OCI-LY7 (cell line): ENCODE data around the gene CUX1. TPM values are rescaled to one million over a fixed set of nuclear protein-coding genes. Genes with fewer than 3 reads are reported as not detected.
"Not testable (repeated sequence)": the region's sequence is repeated elsewhere in the genome, so short reads cannot be mapped to it uniquely, and the experiment has no call there.

Experiments
- BruUV-seq: library from RNA; stranded (reverse); fragments of 400-500 nt; replicated peaks from 2 replicates; lab custom pipeline; 2021; lab: Mats Ljungman, UMichigan
- CTCF ChIA-PET: fragments of 300-600 bp; sonication (Branson Sonifier 250); formaldehyde crosslinking; loops from one replicate; lab custom pipeline; 2022; ENCODE audit warnings: antibody characterized with exemption; ENCODE audit not compliant: unreplicated experiment; lab: Charles Lee
- POLR2A ChIA-PET: fragments of 300-600 bp; sonication (Branson Sonifier 250); formaldehyde crosslinking; loops from one replicate; lab custom pipeline; 2022; ENCODE audit warnings: antibody characterized with exemption; lab: Charles Lee
- DNase-seq: peaks from one replicate; pipeline ENCODE4 v3.0.0-alpha.2; 2015; ENCODE audit warnings: low spot score
- H2AFZ ChIP-seq: fragments of 200-600 bp; sonication (generic), shearing (Covaris generic); 2 replicates; pipeline ENCODE4 v1.6.1; 2014; ENCODE audit warnings: mild to moderate bottlenecking, antibody characterized with exemption, low read length, moderate library complexity
- H3K27ac ChIP-seq: fragments of 200-600 bp; sonication (generic); 2 replicates; pipeline ENCODE4 v1.5.1; 2014; ENCODE audit warnings: mixed run types, low read depth, mild to moderate bottlenecking, moderate library complexity, low read length, inconsistent platforms; ENCODE audit not compliant: poor library complexity, severe bottlenecking
- H3K36me3 ChIP-seq: fragments of 200-600 bp; sonication (generic); 2 replicates; pipeline ENCODE4 v1.6.1; 2014; ENCODE audit warnings: mild to moderate bottlenecking, antibody characterized with exemption, low read length, moderate library complexity, mixed read lengths; ENCODE audit not compliant: insufficient read depth
- H3K4me1 ChIP-seq: fragments of 200-600 bp; sonication (generic); 2 replicates; pipeline ENCODE4 v1.5.1; 2014; ENCODE audit warnings: mild to moderate bottlenecking, low read length; ENCODE audit not compliant: insufficient read depth, poor library complexity, severe bottlenecking
- H3K4me2 ChIP-seq: fragments of 200-600 bp; sonication (generic); 2 replicates; pipeline ENCODE4 v1.6.1; 2014; ENCODE audit warnings: mild to moderate bottlenecking, low read length
- H3K4me3 ChIP-seq: fragments of 200-600 bp; sonication (generic); 2 replicates; pipeline ENCODE4 v1.5.1; 2014; ENCODE audit warnings: mild to moderate bottlenecking, low read depth, low read length; ENCODE audit not compliant: poor library complexity, severe bottlenecking
- H3K79me2 ChIP-seq: fragments of 200-600 bp; sonication (generic); 2 replicates; pipeline ENCODE4 v1.6.1; 2016; ENCODE audit warnings: low read depth, mild to moderate bottlenecking, low read length, moderate library complexity, mixed read lengths; ENCODE audit not compliant: insufficient read depth
- H3K9me2 ChIP-seq: fragments of 200-600 bp; sonication (generic); 2 replicates; pipeline ENCODE4 v1.6.1; 2016; ENCODE audit warnings: mild to moderate bottlenecking, low read length, mixed read lengths; ENCODE audit not compliant: insufficient read depth
- H3K9me3 ChIP-seq: fragments of 200-600 bp; sonication (generic); 2 replicates; pipeline ENCODE4 v1.6.1; 2014; ENCODE audit warnings: mild to moderate bottlenecking, mixed run types, low read length, mixed read lengths
- H4K20me1 ChIP-seq: fragments of 200-600 bp; sonication (generic); 2 replicates; pipeline ENCODE4 v1.6.1; 2014; ENCODE audit warnings: mild to moderate bottlenecking, antibody characterized with exemption, low read length, moderate library complexity, mixed read lengths; ENCODE audit not compliant: insufficient read depth
- CTCF ChIP-seq: fragments of 200-600 bp; sonication (generic); conservative IDR thresholded peaks from 2 replicates; pipeline ENCODE4 v1.5.1; 2014; ENCODE audit warnings: mild to moderate bottlenecking, antibody characterized with exemption, low read length, moderate library complexity, mixed read lengths
- EZH2phosphoT487 ChIP-seq: fragments of 200-600 bp; sonication (generic); IDR thresholded peaks from 2 replicates; pipeline ENCODE4 v1.6.1; 2018; ENCODE audit warnings: low read depth, borderline replicate concordance, mild to moderate bottlenecking, mixed run types, antibody characterized with exemption, low read length, moderate library complexity, mixed read lengths
- intact Hi-C: fragments of 100-400 bp; cut with micrococcal nuclease; formaldehyde crosslinking; loops from one replicate; pipeline ENCODE4 v1.10.0; 2022; ENCODE audit not compliant: unreplicated experiment
- total RNA-seq, 2 experiments: library from RNA; depleted of rRNA in 1 of 2; stranded (reverse); fragments of >200 nt in 1 of 2; shearing (Covaris generic) in 1 of 2; gene quantifications; 2 replicates each; pipeline ENCODE4 v1.2.3, GENCODE V29; 2014 to 2022

The CUX1 gene
- total RNA-seq, 2 experiments from 2014 or later: 143 to 199 TPM

GRCh38 chr7:101866328-101866727 lies 48.9 kb downstream of the CUX1 start:
- Histone ChIP-seq H3K4me3 (peak overlapping the region; percentile 24), H3K4me1 (peaks cover 100% of the 10 kb centered on the region), H3K9me3 (peaks cover 4% of the 10 kb centered on the region; the same call in 1 of the 2 replicates), H3K36me3 (peaks cover 39% of the 10 kb centered on the region), H3K27ac (peak overlapping the region; percentile 97), H2AFZ (no peak overlapping the region), H3K9me2 (no peaks in the 10 kb centered on the region), H3K79me2 (peaks cover 92% of the 10 kb centered on the region), H3K4me2 (peak overlapping the region; percentile 100), H4K20me1 (no peaks in the 10 kb centered on the region)
- no peak for DNase-seq
- no TSS peak for BruUV-seq
- CTCF ChIA-PET: no interaction called here
- no peak for TF ChIP-seq CTCF
- TF ChIP-seq EZH2phosphoT487: no peak
- intact Hi-C loops: no loop called here
- POLR2A ChIA-PET: interaction anchor here (0.6 to 6.5 kb wide), 8 partner anchors 10 to 1214 kb away, joined by 3 to 65 read pairs (median 4); partner anchors contain the start of gene CUX1

- H3K4me1 ChIP-seq: peaks cover 100% of the 10 kb centered on the region
- peak overlapping the region; percentile 97 for H3K27ac ChIP-seq
- CTCF ChIA-PET: no interaction called here
- DNase-seq: peak; percentile 69
- H3K4me3 ChIP-seq: peak overlapping the region; percentile 24
- intact Hi-C loops: no loop called here
- H3K36me3 ChIP-seq: peaks cover 38% of the 10 kb centered on the region
- TF ChIP-seq EZH2phosphoT487 (no peak), CTCF (peak; percentile 26; the same call in 1 of the 2 replicates)
- no peaks in the 10 kb centered on the region for H4K20me1 ChIP-seq
- H3K9me3 ChIP-seq: peaks cover 4% of the 10 kb centered on the region; the same call in 1 of the 2 replicates
- peaks cover 95% of the 10 kb centered on the region for H3K79me2 ChIP-seq
- POLR2A ChIA-PET: interaction anchor here (6.5 kb wide), 1 partner anchor 11 kb away, joined by 65 read pairs; no protein-coding TSS in a partner anchor
- no peaks in the 10 kb centered on the region for H3K9me2 ChIP-seq
- no TSS peak for BruUV-seq
- H2AFZ ChIP-seq: no peak overlapping the region
- H3K4me2 ChIP-seq: peak overlapping the region; percentile 100
Measured at GRCh38 chr7:101867265-101867664, 49.8 kb downstream of the CUX1 start.

GRCh38 chr7:101867681-101868080 lies 50.3 kb downstream of the CUX1 start:
- H2AFZ ChIP-seq, BruUV-seq, H4K20me1 ChIP-seq, H3K9me3 ChIP-seq, DNase-seq, intact Hi-C loops, H3K9me2 ChIP-seq: not testable (repeated sequence)
- peak overlapping the region; percentile 57 for H3K4me3 ChIP-seq
- peaks cover 34% of the 10 kb centered on the region for H3K36me3 ChIP-seq
- CTCF ChIA-PET: interaction anchor here (1.0 to 1.3 kb wide), 2 partner anchors 9 to 11 kb away, joined by 3 to 7 read pairs; no protein-coding TSS in a partner anchor
- H3K4me1 ChIP-seq: peaks cover 100% of the 10 kb centered on the region
- peaks cover 95% of the 10 kb centered on the region for H3K79me2 ChIP-seq
- peak overlapping the region; percentile 100 for H3K4me2 ChIP-seq
- peak overlapping the region; percentile 97 for H3K27ac ChIP-seq
- POLR2A ChIA-PET: interaction anchor here (0.6 to 6.5 kb wide), 3 partner anchors 11 to 460 kb away, joined by 3 to 65 read pairs (median 28); no protein-coding TSS in a partner anchor
